ENCODE measurements around the gene FAM168B.

Gene FAM168B

DNA sequence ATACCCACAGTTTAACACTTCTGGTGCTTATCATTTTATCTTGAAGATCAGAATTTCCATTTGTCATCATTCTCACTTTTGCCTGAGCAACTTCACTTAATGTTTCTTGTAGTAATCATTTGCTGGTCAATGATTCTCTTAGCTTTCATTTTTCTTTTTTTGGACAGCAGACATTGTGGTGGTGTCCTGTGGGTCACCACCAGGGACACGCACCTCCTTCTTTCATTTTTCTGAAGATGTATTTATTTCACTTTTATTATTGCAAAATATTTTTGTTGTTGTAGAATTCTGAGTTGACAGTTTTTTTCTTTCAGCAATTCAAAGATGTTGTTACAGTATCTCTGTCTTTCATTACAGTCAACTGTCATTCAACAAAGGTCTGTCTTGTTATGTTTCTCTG, 84.3 kb downstream of the FAM168B start:
- Histone ChIP-seq H3K27me3 (replicated peaks; ENCODE audit: insufficient read depth, low read length) (no peaks in the 10 kb centered on the region), H3K9me3 (replicated peaks; ENCODE audit: insufficient read depth, low read length) (no peaks in the 10 kb centered on the region), H3F3A (ENCODE audit: insufficient read depth, low read length) (no peaks in the 10 kb centered on the region), H3K36me3 (replicated peaks; ENCODE audit: insufficient read depth, low read length) (no peaks in the 10 kb centered on the region), H3K4me1 (ENCODE audit: low read length) (no peaks in the 10 kb centered on the region), H3K27ac (ENCODE audit: low read length) (no peak overlapping the region), H3K4me2 (ENCODE audit: low read depth, low read length) (no peak overlapping the region), H3K4me3 (ENCODE audit: low read length) (no peak overlapping the region), H4K20me1 (ENCODE audit: insufficient read depth, low read length) (no peaks in the 10 kb centered on the region), H2AFZ (ENCODE audit: low read length) (no peak overlapping the region), H3K79me2 (ENCODE audit: low read length) (no peaks in the 10 kb centered on the region), H3K9ac (ENCODE audit: low read length) (no peak overlapping the region), H3K9me2 (replicated peaks; ENCODE audit: insufficient read depth, low read length) (no peaks in the 10 kb centered on the region)
- DNase-seq: no peak
- no peak for TF ChIP-seq EZH2 (optimal IDR thresholded peaks at IDR 0.05; ENCODE audit: low read depth, low read length)
- TF ChIP-seq EZH2phosphoT487 (IDR thresholded peaks at IDR 0.05; ENCODE audit: low read length): no peak
- TF ChIP-seq, protein P1, sequence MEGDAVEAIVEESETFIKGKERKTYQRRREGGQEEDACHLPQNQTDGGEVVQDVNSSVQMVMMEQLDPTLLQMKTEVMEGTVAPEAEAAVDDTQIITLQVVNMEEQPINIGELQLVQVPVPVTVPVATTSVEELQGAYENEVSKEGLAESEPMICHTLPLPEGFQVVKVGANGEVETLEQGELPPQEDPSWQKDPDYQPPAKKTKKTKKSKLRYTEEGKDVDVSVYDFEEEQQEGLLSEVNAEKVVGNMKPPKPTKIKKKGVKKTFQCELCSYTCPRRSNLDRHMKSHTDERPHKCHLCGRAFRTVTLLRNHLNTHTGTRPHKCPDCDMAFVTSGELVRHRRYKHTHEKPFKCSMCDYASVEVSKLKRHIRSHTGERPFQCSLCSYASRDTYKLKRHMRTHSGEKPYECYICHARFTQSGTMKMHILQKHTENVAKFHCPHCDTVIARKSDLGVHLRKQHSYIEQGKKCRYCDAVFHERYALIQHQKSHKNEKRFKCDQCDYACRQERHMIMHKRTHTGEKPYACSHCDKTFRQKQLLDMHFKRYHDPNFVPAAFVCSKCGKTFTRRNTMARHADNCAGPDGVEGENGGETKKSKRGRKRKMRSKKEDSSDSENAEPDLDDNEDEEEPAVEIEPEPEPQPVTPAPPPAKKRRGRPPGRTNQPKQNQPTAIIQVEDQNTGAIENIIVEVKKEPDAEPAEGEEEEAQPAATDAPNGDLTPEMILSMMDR (IDR thresholded peaks at IDR 0.05; ENCODE audit: low read length): no peak

DNA sequence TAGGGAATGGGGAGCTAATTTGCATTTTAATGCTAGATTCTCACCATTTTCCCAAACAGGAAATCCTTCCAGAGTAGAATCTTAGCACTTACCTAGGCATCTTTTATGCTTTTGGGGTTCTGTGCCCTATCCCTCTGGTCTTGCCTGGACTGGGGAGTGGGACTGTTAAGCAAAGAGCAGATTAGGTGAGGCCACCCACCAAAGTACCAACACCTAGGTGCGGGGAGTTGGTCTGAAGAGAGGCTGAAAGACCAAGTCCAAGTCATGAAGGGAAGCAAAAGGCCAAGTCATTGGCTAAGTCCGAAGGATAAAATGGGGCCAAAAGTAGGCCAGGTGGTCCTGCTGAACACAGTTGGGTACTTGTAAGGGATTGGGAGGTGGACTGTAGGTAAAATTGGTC, 86.7 kb downstream of the FAM168B start:
- TF ChIP-seq EZH2phosphoT487 (IDR thresholded peaks at IDR 0.05; ENCODE audit: low read length) (no peak), EZH2 (optimal IDR thresholded peaks at IDR 0.05; ENCODE audit: low read depth, low read length) (no peak)
- TF ChIP-seq, protein P1 (IDR thresholded peaks at IDR 0.05; ENCODE audit: low read length): no peak
- Histone ChIP-seq H3K4me1 (ENCODE audit: low read length) (no peaks in the 10 kb centered on the region), H2AFZ (ENCODE audit: low read length) (no peak overlapping the region), H4K20me1 (ENCODE audit: insufficient read depth, low read length) (no peaks in the 10 kb centered on the region), H3K36me3 (replicated peaks; ENCODE audit: insufficient read depth, low read length) (no peaks in the 10 kb centered on the region), H3K4me3 (ENCODE audit: low read length) (no peak overlapping the region), H3K9me3 (replicated peaks; ENCODE audit: insufficient read depth, low read length) (no peaks in the 10 kb centered on the region), H3K79me2 (ENCODE audit: low read length) (no peaks in the 10 kb centered on the region), H3K27ac (ENCODE audit: low read length) (no peak overlapping the region), H3K9me2 (replicated peaks; ENCODE audit: insufficient read depth, low read length) (no peaks in the 10 kb centered on the region), H3K9ac (ENCODE audit: low read length) (no peak overlapping the region), H3K27me3 (replicated peaks; ENCODE audit: insufficient read depth, low read length) (no peaks in the 10 kb centered on the region), H3F3A (ENCODE audit: insufficient read depth, low read length) (no peaks in the 10 kb centered on the region), H3K4me2 (ENCODE audit: low read depth, low read length) (no peak overlapping the region)
- DNase-seq: no peak

DNA sequence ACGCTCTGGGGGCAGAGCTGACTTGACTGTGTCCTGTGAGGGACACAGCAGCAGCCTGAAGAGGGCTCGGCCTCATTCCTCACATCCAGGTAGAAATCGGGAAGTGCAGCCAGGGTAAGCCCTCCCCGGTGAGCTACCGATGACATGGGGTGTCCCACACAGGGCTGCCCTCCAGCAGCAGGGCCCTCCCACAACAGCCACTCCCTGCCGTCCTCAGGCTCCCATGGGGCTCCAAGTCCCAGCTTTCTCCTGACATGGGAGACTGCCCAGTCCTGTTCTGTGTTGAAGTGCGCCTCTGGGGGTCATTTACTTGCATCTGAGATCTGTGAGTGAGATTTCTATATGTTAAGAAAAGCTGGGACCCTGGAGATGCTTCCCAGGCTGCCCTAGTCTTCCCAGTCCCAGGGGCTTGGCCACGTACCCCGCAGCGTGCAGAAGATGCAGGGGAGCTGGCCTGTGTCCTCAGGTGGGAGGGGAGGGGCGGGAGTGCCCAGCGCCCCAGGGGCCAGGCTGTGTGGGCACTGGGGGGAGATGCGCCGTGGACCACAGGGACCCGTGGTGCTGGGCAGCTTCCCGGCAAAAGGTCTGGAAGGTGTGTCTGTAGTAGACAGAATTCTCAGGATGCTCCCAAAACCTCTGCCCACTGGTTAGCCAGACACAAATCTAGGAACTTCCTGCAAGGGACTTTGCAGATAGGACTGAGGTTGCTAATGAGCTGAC, 87.9 kb downstream of the FAM168B start:
- Histone ChIP-seq H3K4me1 (ENCODE audit: low read length) (no peaks in the 10 kb centered on the region), H3K9ac (ENCODE audit: low read length) (no peak overlapping the region), H3K36me3 (replicated peaks; ENCODE audit: insufficient read depth, low read length) (no peaks in the 10 kb centered on the region), H3K9me3 (replicated peaks; ENCODE audit: insufficient read depth, low read length) (no peaks in the 10 kb centered on the region), H3K27me3 (replicated peaks; ENCODE audit: insufficient read depth, low read length) (no peaks in the 10 kb centered on the region), H2AFZ (ENCODE audit: low read length) (no peak overlapping the region), H3K79me2 (ENCODE audit: low read length) (no peaks in the 10 kb centered on the region), H3K4me3 (ENCODE audit: low read length) (no peak overlapping the region), H4K20me1 (ENCODE audit: insufficient read depth, low read length) (no peaks in the 10 kb centered on the region), H3K27ac (ENCODE audit: low read length) (no peak overlapping the region), H3F3A (ENCODE audit: insufficient read depth, low read length) (no peaks in the 10 kb centered on the region), H3K4me2 (ENCODE audit: low read depth, low read length) (no peak overlapping the region), H3K9me2 (replicated peaks; ENCODE audit: insufficient read depth, low read length) (no peaks in the 10 kb centered on the region)
- no peak for DNase-seq
- TF ChIP-seq EZH2phosphoT487 (IDR thresholded peaks at IDR 0.05; ENCODE audit: low read length) (no peak), EZH2 (optimal IDR thresholded peaks at IDR 0.05; ENCODE audit: low read depth, low read length) (no peak)
- TF ChIP-seq, protein P1 (IDR thresholded peaks at IDR 0.05; ENCODE audit: low read length): no peak

Data from MM.1S (cell line).